NCI-H226 (cell line): ENCODE measurements around the gene NXPH4.

Experiments used
- DNase-seq: peaks from one replicate; pipeline ENCODE4 v3.0.0-alpha.2; 2015

NXPH4 gene

DNA sequence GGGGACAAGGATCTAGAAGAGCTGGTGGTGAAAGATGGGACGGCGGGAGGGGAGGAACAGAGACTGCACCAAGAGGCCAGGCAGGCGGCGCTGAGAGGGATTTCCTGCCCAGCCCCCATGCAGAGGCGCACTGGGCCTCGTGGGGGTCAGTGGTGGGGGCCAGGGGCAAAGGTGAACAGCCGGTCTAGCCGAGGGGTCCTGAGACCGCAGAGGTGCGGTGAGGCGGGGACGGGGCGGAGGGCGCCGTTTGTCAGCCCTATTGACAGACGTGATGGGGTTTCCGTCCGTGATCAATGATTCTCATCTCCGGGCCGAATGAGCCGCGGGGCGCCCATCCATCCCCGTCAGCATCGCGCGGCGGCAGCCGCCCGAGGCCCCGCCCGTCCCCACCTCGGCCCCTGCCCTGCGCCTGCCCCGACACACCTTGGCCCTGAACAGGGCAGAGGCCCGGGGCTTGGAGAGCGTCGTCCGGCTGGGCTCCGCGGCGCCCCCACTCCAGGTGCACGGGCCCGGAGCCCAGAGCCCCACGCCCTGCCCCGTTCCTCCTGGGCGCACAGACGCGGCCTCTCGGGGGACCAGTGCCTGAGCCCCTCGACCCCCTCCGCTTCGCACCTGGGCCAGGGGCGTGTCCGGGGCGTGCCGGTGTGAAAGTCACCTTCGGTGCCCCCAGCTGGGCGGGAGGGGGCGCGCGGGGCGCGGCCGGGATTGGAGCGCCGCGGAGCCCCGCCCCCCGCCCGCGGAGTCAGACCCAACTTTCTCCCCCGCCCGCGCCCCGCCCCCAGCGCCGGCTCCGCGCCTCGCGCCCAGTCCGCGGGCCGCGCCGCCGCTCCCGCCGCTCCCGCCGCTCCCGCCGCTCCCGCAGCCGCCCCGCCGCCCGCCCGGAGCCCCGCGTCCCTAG lies at the start of gene NXPH4:
Gene NXPH4 (plus strand): TSS at position 781 of the 898 bp plus-strand sequence. CDS start 176 bp downstream, outside the sequence.
- DNase-seq, result peak; percentile 25

DNA sequence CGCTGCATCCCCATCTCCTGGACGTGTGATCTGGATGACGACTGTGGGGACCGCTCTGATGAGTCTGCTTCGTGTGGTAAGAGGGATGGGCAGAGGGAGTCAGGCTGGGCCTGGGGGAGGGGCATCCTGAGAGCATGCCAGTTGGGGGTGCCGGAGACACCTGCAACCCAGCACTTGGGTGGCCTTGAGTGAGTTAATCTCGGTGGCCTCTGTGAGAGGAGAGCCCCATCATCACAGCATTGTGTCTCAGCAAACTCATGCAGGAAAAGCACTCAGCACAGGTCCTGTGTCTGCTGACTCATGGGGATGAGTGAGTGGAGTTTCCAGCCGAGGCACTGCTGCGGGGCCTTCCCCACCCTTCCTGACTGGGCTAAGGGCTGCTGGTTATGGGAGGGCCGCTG lies 49.6 kb upstream of the NXPH4 start:
- peak; percentile 76 for DNase-seq

DNA sequence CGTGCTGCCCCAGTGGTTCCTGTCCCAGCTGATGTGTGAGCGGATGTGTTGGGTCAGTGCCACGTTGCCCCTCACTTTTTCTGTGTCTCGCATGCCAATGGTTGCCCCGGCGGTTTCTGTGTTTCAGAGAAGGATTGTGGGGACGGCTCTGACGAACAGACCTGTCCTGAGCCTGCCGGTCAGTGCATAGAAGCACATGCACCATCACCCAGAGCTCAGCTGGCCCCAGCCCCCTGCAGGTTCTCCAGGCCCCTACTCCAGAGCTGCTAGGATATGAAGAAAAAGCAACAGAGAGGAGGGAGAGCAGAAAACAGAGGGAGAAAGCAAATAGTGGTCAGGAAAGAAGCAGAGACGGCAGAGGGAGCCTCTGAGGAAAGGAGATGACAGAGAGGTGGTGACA lies 48.5 kb upstream of the NXPH4 start:
- DNase-seq, result no peak

DNA sequence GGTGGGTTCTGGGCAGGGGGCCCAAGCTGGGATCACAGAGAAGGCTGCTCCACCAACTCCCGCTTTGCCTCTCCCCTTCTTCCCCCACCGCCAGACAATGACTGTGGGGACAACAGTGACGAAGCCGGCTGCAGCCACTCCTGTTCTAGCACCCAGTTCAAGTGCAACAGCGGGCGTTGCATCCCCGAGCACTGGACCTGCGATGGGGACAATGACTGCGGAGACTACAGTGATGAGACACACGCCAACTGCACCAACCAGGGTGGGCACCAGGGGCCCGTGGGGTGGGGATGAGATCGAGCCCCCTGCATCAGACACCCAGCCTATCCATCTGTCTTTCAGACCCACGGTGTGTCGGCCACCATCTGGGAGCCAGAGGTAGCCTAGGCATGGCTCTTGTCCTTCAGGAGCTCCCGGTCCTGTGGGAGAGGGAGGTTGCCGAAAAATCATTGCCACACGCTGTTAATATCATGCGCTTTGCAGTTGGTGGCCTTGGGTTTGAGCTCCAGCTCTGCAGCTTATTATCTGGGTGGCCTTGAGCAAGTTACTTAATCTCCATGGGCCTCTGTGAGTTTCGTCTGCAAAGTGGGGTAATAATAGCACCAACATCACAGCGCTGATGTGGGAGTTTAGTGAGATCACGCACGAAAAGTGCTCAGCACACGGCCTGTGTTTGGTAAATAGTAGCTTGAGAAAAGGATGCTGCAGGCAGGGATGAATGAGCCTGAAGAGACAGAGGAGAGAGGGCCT lies 47.4 kb upstream of the NXPH4 start:
- DNase-seq, result no peak

DNA sequence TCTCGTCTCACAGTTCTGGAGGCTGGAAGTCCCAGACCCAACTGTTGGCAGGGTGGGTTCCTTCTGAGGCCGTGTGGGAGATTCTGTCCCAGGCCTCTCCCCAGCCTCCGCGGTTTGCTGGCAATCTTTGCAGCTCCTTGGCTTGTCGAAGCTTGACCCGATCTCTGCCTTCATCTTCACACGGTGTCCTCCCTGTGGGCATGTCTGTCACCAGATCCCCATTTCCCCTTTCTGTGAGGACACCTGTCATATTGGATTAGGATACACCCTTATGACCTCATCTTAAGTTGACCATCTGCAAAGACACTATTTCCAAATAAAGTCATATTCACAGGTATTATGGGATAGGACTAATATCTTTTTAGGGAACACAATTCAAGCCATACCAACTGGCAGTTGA lies 46.6 kb upstream of the NXPH4 start:
- no peak for DNase-seq

DNA sequence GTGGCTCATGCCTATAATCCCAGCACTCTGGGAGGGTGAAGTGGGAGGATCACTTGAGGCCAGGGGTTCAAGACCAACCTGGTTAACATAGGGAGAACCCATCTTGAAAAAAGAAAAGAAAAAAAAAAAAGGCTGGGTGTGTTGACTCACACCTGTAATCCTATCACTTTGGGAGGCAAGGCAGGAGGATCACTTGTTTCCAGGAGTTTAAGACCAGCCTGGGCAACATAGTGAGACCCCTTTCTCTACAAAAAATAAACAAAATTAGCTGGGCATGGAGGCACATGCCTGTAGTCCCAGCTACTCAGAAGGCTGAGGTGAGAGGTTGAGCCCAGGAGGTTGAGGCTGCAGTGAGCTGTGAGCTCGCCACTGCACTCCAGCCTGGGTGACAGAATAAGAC lies 46.2 kb upstream of the NXPH4 start:
- no peak for DNase-seq

DNA sequence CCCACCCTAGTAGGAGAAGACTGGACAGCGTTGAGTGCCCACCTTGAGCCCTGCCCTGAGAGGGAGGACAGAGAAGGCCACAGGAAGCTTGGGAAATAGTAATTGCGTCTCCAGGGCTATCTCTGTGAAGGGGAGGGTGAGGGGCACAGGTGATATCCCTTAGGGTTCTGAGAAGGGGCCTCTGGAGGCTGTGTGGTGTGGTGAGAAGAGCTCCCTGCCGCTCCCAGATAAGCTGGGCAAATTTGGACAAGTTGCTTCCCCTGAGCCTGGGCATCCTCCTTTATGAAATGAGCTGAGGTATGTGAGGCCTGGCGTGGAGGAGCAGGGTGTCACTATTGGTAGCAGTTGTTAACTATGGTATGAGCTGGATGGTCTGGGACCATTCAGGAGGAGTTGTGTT lies 45.7 kb upstream of the NXPH4 start:
- no peak for DNase-seq

DNA sequence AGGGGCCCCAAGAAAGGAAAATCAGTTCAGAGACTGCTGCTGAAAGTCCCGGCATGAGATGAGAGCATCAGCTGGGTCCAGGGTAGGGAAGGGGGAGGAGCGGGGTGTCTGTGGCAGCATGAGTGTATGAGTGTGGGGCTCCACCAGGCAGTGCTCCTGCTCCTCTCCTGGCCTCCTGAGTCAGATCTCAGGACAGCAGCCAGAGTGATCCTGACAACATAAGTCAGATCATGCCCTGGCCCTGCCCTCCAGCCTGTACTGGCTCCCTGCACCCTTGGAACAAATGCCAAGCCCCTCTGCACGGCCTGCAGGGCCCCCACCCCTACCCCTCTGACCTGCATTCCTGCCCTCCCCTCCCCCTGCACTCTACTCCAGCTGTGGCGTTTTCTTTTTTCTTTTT lies 44.9 kb upstream of the NXPH4 start:
- no peak for DNase-seq

DNA sequence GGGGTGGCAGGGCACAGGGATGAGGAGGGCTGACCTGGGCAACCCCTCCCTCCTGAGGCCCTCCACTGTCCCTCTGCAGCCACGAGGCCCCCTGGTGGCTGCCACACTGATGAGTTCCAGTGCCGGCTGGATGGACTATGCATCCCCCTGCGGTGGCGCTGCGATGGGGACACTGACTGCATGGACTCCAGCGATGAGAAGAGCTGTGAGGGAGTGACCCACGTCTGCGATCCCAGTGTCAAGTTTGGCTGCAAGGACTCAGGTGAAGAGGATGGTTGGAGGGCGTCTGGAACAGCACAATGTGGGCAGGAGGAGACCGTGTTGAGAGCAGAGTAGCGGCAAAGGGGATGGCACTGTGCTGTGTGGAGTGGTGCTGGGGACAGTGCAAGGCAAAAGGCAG lies 43.5 kb upstream of the NXPH4 start:
- DNase-seq, result no peak

DNA sequence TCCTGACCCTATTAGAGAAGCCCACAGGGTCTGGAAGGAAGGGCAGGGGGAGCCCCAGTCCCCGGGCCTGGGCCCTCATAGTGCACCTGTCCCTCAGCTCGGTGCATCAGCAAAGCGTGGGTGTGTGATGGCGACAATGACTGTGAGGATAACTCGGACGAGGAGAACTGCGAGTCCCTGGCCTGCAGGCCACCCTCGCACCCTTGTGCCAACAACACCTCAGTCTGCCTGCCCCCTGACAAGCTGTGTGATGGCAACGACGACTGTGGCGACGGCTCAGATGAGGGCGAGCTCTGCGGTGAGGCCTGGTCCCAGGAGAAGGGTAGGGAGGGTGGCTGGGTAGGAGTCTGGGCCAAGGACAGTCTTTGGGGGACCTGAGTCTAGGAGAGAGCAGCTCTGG lies 42.9 kb upstream of the NXPH4 start:
- DNase-seq, result no peak

DNA sequence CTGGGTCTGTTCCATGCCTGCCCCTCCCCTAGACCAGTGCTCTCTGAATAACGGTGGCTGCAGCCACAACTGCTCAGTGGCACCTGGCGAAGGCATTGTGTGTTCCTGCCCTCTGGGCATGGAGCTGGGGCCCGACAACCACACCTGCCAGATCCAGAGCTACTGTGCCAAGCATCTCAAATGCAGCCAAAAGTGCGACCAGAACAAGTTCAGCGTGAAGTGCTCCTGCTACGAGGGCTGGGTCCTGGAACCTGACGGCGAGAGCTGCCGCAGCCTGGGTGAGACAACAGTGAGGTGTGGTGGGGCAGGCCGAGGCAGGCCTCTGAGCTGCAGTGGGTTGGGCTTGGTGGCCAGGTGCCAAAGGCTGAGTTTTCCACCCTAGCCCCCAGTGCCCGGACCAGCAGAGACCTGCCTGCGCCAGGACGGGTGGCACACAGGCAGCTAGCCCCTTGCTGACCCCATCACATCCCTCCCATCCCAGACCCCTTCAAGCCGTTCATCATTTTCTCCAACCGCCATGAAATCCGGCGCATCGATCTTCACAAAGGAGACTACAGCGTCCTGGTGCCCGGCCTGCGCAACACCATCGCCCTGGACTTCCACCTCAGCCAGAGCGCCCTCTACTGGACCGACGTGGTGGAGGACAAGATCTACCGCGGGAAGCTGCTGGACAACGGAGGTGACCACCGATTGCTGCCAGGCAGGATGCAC lies 41.0 kb upstream of the NXPH4 start:
- peak; percentile 68 for DNase-seq

DNA sequence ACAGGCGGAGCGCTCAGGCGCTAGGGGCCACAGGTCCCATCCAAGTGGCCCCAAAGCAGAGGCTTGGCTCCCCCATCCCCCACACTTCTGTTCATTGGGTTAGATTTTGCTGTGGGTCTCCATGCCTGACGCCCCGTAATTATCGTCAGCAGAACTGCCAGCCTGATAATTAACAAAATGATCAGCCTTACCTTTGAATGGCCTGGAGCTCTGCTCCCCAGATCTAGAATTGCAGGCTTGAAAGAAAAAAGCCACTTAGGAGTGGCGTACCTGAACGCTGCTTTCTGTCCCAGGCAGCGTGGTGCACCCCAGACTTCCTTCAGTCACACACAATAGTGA lies 40.5 kb upstream of the NXPH4 start:
- DNase-seq, result no peak

DNA sequence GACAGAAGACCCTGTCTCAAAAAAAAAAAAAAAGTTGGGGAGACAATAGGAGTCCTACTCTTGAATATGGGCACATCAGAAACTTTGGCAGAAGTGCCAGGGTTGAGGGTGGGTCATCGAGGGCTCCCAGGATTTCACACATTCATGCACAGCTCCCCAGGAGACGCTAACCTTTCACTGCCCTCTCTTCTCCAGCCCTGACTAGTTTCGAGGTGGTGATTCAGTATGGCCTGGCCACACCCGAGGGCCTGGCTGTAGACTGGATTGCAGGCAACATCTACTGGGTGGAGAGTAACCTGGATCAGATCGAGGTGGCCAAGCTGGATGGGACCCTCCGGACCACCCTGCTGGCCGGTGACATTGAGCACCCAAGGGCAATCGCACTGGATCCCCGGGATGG lies 39.7 kb upstream of the NXPH4 start:
- DNase-seq, result peak; percentile 46

DNA sequence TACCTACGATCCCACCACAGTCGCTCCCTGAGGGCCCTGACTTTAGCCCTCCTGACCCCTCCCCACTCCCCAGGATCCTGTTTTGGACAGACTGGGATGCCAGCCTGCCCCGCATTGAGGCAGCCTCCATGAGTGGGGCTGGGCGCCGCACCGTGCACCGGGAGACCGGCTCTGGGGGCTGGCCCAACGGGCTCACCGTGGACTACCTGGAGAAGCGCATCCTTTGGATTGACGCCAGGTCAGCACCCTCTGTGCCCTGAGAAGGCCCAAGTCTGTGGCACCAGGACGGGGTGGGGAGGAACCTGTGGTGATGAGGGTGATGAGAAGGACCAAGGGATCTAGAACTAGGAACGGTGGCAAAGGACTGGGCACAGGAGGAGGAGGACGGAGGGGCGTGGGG lies 39.2 kb upstream of the NXPH4 start:
- no peak for DNase-seq

DNA sequence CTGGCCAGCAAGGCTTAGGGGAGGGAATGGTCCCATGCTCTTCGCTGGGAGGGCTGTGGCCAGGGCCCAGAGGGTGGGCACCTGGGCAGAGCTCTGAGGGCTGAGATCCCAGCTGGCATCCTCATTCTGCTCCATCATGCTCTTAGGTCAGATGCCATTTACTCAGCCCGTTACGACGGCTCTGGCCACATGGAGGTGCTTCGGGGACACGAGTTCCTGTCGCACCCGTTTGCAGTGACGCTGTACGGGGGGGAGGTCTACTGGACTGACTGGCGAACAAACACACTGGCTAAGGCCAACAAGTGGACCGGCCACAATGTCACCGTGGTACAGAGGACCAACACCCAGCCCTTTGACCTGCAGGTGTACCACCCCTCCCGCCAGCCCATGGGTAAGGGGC lies 38.4 kb upstream of the NXPH4 start:
- DNase-seq, result no peak

DNA sequence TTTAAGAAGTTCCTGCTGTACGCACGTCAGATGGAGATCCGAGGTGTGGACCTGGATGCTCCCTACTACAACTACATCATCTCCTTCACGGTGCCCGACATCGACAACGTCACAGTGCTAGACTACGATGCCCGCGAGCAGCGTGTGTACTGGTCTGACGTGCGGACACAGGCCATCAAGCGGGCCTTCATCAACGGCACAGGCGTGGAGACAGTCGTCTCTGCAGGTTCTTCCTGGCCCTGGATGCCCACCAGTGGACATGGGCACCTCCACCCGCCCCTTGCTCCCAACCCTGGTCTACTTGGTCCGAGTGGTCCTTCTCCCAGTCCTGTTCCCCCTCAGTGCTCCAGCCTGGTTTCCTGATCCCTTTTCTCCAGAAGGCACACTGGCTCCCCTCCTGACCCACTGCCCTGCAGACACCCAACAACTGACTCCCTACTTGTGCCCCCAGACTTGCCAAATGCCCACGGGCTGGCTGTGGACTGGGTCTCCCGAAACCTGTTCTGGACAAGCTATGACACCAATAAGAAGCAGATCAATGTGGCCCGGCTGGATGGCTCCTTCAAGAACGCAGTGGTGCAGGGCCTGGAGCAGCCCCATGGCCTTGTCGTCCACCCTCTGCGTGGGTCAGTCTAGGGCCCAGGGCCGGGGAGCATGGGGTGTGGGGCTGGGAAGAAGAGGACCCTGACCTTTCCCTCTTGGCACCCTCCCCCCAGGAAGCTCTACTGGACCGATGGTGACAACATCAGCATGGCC lies 37.1 kb upstream of the NXPH4 start:
- DNase-seq, result no peak

DNA sequence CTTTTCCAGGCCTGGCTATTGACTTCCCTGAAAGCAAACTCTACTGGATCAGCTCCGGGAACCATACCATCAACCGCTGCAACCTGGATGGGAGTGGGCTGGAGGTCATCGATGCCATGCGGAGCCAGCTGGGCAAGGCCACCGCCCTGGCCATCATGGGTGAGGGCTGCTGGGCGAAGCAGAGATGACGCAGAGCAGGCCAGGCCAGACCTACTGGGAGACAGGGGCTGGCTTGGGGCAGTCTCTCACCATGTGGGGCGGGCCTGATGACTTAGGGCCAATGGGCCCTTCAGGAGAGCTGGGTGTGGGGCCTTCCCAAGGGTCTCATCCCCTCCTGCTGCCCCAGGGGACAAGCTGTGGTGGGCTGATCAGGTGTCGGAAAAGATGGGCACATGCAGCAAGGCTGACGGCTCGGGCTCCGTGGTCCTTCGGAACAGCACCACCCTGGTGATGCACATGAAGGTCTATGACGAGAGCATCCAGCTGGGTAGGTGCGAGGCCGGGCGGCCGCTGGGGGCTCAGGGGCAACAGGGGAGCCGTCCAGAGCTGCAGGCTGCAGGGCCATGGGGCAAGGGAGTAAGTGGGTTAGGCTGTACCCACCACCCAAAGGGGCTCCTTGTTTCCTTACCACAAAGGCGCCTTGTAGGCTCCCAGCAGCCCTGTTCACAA lies 36.1 kb upstream of the NXPH4 start:
- DNase-seq, result no peak

DNA sequence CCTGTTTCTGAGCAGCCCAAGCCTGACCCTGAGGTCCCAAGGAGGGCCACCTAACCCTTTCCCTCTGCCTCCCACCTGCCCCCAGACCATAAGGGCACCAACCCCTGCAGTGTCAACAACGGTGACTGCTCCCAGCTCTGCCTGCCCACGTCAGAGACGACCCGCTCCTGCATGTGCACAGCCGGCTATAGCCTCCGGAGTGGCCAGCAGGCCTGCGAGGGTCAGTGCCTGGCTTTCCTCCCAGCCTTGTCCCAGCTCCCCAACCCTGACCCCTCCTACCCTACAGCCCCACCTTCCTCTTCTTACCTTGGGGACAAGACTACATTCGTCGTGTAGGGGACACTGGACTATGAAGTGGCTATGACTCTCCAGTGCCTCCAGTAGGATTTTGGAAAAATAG lies 35.5 kb upstream of the NXPH4 start:
- no peak for DNase-seq

DNA sequence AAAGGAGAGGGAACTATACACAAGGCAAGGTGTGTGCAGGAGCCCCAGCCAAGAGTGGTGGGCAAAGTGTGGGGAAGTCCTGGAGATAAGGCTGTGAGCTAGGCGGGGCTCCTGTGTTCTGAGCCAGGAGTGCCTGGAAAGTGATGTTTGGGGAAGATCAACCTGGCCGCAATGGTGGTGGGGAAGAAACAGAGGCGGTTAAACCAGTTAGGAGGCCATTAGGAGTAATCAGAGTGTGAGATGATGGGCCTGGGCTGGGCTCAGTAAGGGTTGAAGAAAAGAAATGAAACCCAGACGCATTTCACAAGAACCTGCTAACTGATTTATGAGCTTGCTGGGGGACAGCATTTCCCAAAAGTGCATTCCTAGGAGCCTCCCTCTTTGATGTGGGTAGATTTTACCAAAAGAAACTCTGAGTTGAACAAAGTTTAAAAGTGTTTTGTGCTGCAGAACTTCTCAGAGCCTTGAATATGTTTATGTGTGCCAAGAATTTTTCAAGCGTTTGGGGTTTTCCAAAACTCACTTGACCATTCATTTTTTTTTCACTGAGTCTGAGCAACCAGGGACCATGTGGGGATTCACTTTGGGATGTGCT lies 34.9 kb upstream of the NXPH4 start:
- DNase-seq, result no peak

DNA sequence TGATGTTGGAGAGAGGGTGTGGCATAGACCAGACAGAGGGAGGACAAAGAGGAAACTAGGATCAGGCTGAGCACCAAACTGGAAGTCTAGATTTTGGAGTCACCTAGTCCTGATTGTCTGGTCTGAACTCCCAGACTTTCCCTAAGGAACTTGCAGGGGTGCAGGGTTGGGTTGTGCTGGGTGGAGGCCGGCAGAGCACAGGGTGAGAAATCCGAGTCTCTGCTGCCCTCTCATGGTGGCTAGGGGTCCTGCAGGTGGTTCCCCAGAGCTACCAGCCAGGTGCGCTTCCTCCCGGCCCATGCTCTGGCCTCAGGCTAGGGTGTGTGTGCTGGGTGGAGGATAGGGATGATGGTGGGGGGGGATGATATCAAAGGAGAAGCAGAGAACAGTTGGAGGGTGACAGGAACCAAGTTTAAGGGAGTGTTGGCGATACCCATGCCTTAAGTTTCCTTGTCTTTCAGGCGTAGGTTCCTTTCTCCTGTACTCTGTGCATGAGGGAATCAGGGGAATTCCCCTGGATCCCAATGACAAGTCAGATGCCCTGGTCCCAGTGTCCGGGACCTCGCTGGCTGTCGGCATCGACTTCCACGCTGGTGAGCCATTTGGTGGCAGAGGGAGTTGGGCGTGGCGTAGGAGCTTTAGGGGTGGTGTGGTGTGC lies 33.5 kb upstream of the NXPH4 start:
- peak; percentile 64 for DNase-seq

DNA sequence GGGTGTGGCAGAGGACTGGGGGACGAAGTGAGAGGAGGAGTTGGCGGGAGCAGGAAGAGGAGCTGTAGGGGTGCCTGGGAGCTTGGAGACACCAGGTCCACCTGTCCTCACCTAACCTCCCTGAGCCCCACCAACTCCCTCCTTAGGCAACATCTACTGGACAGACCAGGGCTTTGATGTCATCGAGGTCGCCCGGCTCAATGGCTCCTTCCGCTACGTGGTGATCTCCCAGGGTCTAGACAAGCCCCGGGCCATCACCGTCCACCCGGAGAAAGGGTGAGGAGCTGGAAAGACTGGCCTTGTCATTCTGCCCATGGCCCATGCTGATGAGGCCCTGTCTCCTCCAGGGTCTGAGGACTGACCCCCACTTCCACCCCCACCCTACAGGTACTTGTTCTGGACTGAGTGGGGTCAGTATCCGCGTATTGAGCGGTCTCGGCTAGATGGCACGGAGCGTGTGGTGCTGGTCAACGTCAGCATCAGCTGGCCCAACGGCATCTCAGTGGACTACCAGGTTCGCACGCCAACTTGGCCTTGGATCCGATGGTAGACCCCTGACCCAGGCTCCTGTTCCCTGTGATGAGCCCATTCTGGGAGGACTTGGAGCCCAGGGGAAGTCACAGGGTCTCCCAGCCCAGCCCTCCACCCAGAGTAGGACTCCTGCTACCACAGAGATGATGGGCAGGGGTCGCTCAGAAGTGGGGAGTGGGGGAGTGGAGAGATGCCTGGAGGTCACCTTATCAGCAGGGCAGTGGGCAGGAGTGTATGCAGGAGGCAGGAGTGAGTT lies 32.5 kb upstream of the NXPH4 start:
- DNase-seq, result no peak
